HG02884 (cell line): ENCODE data around the gene SLC2A2.
A peak's percentile ranks its signal among the peaks of the same experiment; 100 is the strongest.
"Not testable (repeated sequence)": the region's sequence is repeated elsewhere in the genome, so short reads cannot be mapped to it uniquely, and the experiment has no call there.

ENCODE experiments used
- ATAC-seq: cut with Tn5 transposase; IDR thresholded peaks from one replicate; pipeline ENCODE4 v1.9.1; 2021; ENCODE audit warnings: mild to moderate bottlenecking, moderate library complexity; ENCODE audit not compliant: unreplicated experiment

The SLC2A2 gene

GRCh38 chr3:170989100-170989648, 37.3 kb downstream of the SLC2A2 start:
- ATAC-seq = no peak

- ATAC-seq = no peak
Observed at GRCh38 chr3:170988378-170988777, 38.1 kb downstream of the SLC2A2 start.

GRCh38 chr3:170985304-170985703, 41.2 kb downstream of the SLC2A2 start:
- no peak for ATAC-seq

GRCh38 chr3:170982733-170983132, 43.8 kb downstream of the SLC2A2 start:
- ATAC-seq = peak; percentile 85

- ATAC-seq = no peak
Observed at GRCh38 chr3:170980399-170980798, 46.1 kb downstream of the SLC2A2 start.

GRCh38 chr3:170977949-170978745, 48.4 kb downstream of the SLC2A2 start:
- no peak for ATAC-seq

GRCh38 chr3:170976190-170976519, 50.4 kb downstream of the SLC2A2 start:
- ATAC-seq = no peak

GRCh38 chr3:170975283-170976189, 51.0 kb downstream of the SLC2A2 start:
- ATAC-seq = no peak

GRCh38 chr3:170974872-170975271, 51.6 kb downstream of the SLC2A2 start:
- ATAC-seq = no peak

GRCh38 chr3:170972917-170973316, 53.6 kb downstream of the SLC2A2 start:
- not testable (repeated sequence) for ATAC-seq

GRCh38 chr3:170967126-170967525, 59.4 kb downstream of the SLC2A2 start:
- no peak for ATAC-seq

GRCh38 chr3:170966495-170966894, 60.0 kb downstream of the SLC2A2 start:
- ATAC-seq = no peak

GRCh38 chr3:170962411-170962810, 64.1 kb downstream of the SLC2A2 start:
- no peak for ATAC-seq

- ATAC-seq = no peak
Observed at GRCh38 chr3:170961616-170962400, 64.7 kb downstream of the SLC2A2 start.

GRCh38 chr3:170959457-170959856, 67.1 kb downstream of the SLC2A2 start:
- ATAC-seq = no peak

- no peak for ATAC-seq
Observed at GRCh38 chr3:170956647-170957046, 69.9 kb downstream of the SLC2A2 start.

- ATAC-seq = no peak
Observed at GRCh38 chr3:170953736-170954135, 72.8 kb downstream of the SLC2A2 start.

- ATAC-seq = no peak
Observed at GRCh38 chr3:170953229-170953628, 73.3 kb downstream of the SLC2A2 start.

- no peak for ATAC-seq
Observed at GRCh38 chr3:170949211-170949610, 77.3 kb downstream of the SLC2A2 start.

GRCh38 chr3:170947018-170947769, 79.3 kb downstream of the SLC2A2 start:
- no peak for ATAC-seq
